Measurements from ENCODE around the gene COL9A3.

Gene COL9A3

DNA sequence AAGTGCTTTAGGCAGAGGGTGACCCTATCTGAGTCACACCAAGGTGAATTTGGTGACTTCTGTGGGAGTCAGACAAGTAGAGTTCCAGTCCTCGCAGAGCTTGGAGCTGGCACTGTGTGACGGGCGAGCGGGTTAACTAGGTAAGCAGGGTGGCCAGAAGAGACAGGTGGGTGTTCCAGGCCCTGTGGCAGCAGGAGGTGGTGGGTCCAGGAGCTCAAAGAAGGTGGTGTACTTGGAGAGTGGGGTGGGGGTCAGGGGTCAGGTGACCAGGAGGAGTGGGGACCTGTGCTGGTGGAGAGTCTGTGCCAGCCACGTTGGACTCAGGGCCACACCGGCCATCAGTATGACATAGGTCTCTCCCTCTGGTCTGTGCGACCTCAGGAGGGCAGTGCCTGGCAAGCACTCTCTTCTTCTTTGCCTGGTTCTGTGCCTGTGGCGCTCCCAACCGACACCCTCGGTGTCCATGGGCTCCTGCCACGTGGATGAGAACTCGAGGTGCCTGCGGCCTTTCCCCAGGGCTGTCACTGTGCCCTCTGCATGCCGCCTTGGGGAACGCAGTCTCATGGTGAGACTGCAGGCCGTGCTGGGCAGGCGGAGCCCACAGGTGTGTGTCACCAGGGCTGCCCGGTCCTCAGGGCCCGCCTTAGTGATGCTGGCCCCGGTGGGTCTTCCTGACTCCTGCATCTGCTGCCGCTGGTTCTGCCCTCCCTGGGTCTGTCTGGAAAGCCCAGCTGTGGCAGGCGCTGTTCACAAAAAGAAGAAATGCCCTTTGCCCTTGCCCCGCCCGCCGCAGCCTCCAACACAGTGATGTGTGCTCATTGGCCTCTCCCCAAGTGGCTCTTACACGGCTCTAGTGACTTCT lies 18.9 kb upstream of the COL9A3 start:
- DNase-seq = no peak

DNA sequence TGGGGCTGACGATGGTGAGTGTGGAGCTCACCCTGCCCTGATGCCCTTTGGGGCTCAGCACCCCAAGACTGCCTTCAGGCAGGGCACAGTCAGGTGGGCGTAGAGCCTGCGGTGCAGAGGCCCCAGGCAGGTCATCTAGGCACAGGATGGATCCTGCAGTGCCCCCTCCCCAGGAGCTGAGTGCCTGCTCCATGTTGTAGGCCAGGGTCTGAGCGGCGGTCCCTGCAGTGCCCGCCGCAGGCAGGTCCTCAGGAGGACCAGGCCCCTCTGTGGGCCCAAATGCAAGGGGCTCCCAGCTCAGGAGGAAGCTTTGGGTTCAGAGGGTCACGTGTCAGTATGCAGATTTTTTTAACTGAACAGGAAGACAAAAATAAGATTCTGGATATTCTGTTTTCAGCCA lies 17.8 kb upstream of the COL9A3 start:
- DNase-seq = no peak

DNA sequence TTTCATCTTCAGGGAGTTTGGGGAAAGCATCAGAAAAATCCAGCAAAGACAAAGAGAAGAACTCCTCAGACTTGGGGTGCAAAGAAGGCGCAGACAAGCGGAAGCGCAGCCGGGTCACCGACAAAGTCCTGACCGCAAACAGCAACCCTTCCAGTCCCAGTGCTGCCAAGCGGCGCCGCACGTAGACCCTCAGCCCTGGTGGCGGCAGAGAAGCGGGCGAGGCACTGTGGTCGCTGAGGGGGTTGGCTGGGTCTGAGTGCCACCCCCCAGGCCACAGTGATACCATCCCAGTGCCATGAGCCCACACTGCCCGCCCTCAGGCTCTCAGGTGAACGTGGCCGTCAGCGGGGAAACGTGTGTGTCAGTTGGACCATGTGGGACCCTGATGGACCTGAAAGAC lies 17.4 kb upstream of the COL9A3 start:
- DNase-seq = no peak

DNA sequence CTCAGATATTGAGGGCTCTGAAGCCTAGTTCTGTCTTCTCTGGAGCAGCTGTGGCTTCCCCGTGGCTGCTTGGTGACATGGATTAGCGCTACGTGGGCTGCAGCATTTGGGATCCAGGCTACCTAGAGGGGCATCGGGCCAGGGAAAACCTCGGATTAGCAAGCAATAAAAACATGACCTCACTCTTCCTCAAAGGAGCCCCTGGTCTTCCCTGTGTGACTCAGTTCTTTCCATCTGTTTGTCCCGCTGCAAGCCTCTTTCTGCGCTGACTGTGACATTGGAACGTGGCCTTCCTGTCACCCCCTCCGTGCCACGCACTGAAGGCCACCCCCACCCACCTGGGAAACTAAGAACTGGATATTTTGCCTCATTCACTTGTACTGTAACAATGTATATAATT lies 17.0 kb upstream of the COL9A3 start:
- DNase-seq = no peak

DNA sequence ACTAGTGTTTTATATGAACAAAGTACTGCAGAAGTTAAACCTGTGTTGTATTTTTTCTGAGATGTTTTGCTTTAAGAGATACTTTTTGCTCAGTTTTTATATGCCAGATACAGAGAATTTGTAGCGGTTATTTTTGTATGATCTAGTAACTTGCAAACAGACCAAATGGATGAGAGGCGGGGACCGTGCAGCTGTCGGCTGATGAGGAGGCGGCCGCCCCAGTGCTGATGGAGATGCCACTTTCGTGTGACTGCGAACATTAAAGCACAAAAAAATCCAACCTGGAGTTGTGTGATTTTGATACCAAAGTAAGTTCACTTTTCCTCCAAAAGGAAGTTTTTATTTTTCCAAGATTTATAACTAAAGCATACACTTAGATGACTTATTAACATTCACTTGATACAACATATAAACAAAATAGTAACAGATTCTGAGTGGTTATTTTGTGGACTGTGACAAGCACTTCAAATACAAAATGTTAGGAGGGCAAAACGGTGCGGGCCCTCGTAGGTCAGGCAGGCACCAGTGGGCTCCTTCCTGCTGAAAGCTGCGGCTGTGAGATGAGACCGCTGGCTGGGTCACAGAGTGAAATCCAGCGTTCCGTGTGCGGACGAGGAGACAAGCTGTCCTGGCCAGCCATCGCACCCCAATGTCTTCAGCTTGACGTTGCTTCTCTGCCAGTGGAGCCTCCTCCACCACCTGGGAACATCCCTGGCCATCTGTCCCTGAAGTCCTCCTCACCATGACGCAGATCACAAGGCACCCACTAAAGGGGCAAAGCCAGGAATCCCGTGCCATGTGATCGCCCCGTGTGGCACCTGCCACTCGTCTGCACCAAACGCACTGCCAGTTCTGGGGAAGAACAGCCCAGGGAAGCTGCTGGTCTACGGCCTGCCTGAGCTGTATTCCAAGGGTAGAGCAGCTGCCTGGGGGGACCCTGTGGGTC lies 16.3 kb upstream of the COL9A3 start:
- DNase-seq = no peak

DNA sequence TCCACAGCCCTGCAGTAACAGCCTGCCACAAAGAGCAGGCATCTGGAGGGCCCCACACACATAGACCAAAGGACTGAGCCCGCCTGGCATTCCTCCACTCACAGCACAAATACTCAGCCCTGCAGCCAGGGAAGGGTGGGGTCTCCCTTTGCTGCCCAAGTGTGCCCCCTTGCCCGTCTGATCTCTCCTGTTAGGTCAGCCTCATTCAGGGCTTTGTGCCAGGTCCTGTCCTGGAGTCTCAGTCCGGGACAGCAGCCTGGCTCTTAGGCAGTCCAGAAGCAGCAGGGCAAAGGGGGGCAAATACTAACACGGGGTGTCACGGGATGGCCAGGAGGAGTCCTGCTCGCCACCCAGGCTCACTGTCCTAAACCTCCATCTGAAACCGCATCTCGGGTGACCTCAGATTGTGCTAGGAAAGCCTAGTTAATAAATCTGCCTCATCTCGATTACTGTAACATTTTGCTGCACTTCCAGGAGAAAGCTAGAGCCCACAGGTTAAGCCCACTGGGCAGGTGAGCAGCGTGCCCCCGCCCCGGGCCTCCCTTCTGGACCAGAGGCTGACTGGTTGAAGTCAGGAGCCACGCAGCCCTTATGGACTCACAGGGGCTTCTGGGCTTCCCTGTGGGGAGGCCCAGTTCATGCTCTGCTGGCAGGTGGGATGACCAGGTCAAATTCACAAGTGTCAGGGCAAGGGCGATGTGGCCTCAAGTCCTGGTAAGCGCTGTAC lies 15.4 kb upstream of the COL9A3 start:
- DNase-seq = no peak

DNA sequence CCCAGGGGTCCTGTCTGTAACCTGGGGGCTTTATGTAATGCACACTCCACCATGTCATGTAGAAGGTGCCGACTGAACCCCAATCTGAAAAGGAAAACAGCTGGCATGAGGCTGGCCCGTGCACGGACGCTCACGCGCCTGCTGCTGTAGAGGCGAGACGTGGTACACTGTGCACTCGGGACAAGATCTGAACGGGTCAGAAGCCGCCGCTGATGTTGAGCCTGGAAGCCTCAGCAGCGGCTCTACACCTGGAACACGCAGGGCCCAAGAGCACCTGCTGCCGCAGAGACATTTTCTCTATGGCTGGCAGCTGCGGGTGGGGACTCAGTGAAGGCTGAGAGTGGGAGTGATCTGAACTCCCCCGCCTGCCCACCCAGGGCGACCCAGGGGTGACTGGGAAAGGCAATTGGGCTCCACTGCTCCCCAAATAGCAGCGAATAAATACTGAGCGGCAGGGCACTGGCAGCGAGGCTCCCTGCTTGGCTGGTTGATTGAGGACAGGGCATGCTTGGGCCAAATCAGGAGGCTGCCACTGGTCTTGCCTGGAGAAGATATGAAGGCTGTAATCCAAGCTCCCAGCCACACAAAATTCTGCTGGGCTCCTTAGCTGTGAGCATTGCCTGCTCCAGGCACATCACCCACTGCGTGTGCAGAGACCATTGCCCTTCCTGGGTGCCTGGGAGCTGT lies 14.7 kb upstream of the COL9A3 start:
- no peak for DNase-seq

DNA sequence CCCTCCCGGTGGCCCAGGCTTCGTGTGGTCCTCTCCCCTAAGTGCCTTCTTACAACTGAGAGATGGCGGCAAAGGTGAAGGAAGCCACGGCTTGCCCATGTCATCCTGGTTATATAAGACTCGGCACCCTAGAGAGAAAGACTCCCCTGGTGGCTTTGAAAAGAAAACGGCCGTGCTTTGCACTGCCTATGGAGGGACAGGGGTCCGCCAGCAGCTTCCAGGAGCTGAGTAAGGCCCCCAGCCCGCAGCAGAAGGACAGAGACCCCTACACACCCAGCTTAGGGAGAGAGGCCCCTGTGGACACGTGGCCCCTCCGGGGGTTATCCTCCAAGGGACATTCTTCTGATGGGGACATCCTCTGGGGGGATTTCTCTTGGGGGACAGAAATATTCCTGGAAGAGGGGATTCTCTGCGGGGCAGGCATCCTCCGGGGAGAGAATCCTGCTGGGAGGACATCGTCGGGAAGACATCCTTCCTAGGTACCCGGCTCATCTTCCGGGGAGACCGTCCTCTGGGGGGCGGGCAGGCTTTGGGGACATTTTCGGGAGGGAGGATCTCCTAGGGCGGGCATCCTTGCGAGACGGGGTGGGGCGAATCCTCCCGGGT lies 12.7 kb upstream of the COL9A3 start:
- no peak for DNase-seq

DNA sequence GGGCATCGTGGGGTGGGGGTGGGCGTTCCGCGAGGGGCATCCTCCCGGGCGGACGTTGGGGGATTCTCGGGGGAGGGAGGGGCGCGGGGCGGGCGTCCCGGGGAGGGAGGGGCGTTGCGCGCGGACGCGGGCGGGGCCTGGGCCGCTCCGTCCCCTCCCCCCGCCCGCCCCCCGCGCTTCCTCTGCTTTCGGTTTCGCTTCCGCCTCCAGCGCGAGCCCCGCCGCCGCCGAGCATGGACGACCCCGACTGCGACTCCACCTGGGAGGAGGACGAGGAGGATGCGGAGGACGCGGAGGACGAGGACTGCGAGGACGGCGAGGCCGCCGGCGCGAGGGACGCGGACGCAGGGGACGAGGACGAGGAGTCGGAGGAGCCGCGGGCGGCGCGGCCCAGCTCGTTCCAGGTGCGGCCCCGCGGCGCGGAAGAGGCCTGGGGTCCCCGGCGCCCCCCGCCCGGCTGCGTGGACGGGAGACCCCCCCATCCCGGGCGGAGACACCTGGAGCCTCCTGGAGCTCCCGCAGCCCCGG lies 12.2 kb upstream of the COL9A3 start, which contains the start of gene OGFR:
Gene OGFR (plus strand): TSS at position 209 of the 528 bp plus-strand sequence. CDS start 25 bp downstream, at position 234.
- peak; percentile 65 for DNase-seq

DNA sequence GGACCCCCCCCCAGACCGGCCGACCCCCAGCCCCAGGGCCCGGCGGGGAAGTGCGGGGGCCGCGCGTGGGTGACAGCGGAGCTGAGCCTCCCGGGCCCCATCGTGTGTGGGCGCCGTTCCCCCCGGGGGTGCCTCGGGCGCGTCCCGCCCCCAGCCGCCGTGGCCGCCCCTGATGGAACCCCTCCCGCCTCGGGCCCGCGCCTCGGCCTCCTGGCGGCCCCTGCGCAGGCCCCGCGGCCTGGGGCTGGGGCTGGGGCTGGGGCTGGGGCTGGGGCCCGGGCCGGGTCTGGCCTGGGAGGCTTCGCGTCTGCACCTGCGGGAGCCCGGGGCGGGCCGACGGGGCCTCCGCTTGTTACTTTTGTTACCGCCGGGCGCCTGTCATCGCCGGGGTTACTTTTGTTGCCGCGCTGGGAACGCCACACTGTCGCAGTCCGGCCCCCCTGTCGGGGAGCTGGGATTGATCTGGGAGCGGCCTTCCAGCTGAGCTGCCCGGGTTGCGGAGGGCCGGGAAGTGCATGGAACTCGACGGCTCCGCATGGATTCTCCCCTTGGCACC lies 11.6 kb upstream of the COL9A3 start:
- DNase-seq = peak; percentile 49

DNA sequence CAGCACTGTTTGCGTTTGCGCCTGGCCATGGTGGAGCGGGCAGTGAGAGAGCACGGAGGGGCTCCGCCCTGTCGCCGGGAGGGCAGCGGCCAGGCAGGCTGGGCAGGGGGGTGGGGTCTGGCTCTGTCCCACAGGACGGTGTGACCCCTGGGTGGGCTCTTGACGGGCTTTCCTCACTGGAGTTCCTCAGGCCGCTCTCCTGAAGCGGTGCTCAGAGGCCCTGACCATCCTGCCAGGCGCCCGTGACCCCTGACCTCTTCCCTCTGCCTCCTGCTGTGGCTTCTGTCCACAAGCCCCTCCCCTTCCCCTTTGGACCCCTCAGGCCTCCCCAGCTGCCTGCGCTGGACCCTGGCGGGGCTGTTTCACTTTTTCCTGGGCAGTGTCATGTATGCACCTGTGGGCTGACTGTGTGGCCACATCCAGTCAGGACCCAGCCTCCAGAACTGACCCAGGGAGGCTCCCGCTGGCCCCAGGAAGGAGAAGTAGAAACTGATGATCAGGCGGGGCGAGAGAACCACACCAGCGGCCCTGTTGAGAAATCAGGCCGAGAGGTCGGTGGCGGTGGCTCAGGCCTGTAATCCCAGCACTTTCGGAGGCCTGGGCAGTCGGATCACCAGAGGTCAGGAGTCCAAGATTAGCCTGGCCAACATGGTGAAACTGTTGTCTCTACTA lies 11.0 kb upstream of the COL9A3 start:
- DNase-seq = no peak

DNA sequence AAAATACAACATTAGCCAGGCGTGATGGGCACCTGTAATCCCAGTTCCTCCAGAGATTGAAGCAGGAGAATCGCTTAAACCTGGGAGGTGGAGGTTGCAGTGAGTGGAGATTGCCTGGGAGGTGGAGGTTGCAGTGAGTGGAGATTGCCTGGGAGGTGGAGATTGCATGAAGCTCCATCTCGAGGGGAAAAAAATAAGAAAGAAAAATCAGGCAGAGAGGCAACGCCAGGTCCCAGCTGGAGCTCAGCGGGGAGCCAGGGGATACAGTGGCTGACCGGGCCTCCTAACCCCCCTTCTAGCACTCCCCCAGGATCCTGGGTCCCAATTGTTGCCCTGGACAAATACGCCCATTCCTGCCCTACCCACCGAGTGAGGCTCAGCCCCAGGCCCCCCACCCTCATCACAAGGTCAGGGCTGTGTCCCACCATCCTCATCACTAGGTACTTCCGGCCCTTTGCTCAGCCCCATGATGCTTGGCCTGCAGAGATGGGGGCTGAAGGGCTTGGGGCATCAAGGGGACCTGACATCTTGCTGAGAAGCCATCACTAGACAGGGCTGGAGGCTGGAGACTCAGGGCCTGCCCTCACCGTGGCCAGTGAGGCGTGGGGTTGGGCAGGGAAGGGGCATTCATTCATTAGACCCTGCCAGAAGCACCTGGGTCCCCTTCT lies 10.3 kb upstream of the COL9A3 start:
- no peak for DNase-seq

DNA sequence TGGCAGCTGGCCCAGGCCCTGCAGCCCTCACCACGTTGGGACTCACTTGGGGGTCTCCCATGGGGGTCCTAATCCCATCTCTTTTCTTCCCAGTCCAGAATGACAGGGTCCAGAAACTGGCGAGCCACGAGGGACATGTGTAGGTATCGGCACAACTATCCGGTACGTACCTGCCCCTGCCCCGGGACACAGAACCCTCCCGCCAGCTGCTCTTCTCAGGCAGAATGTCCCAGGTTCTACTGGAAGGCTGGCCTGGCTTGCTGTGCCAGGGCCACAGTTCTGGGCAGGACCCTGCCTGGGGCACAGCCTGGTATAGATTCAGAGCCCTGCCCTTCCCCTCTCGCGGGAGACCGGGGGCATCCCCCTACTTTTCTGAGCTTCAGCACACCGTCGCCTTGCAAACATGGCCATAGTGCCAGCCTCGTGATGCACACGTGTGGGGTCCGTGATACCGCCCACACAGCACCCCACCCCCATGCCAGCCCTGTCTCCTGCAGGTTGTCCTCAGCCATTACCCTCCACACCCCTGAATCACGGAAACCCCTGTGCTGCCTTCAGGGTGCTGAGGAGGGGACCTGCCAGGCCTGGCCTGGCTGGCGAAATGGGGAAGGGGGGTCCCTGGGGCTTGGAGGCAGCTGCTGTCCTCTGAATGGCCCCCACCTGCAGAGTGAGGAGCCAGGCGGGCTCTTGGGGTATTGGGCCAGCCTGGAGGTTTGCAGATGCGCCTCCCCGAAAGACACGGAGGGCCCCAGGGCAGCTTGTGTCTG lies 9.2 kb upstream of the COL9A3 start:
- DNase-seq = no peak

DNA sequence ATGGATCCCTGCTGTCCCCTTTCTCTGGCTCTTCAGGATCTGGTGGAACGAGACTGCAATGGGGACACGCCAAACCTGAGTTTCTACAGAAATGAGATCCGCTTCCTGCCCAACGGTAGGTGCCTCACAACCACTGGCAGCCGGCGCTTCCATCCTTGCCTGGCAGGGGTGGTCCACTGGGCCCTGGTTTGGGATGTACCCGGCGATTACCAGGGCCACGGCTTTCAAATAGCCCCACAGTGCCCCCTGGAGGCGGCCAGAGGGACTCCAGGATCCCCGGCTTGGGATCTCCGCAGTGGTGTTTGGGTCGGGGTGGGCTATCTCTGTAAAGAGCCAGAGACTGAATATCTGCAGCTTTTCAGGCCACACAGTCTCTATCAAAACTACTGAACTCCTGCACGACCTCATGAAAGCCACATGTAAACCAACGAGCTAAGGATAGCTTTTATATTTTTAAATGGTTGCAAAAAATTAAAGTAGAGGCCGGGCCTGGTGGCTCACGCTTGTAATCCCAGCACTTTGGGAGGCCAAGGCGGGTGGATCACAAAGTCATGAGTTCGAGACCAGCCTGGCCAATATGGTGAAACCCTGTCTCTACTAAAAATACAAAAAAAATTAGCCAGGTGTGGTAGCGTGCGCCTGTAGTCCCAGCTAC lies 8.5 kb upstream of the COL9A3 start:
- DNase-seq = peak; percentile 76

DNA sequence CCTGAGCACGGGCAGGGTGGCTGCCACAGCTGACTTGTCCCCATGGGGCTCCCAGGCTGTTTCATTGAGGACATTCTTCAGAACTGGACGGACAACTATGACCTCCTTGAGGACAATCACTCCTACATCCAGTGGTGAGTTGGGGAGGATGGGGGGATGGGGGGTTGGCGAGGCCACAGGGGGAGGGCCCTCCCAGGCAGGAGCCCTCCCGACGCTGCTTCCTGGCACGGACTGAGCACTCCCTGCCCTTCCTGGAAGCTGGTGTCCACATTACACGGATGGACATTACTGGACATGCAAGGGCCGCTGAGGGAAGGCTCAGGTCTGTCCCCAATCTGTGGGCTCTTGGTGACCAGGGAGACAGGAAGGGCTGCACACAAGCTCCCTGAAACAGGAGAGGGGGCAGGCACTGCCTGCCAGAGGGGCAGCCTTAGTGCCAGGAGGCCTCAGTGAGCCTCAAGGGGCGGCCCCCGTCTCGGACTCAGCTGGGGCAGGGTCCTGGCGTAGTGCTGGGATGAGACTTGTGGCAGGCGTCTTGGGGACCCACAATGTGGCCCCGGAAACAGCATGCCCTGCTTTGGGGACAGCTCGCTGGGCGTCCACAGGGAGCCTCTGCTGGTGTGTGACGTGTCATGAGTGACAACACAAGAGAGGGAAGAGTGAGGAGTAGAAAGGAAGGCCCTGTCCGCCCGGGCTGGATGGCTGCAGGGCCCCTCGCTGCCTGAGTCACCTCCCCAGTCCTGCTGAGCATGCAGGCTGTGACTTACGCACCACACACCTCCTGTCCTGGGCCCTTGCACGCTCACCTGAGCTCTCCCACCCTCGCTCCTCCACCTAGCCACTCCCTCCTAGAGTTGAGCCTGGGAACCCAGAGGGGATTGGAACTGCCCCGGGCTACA lies 7.1 kb upstream of the COL9A3 start:
- no peak for DNase-seq

DNA sequence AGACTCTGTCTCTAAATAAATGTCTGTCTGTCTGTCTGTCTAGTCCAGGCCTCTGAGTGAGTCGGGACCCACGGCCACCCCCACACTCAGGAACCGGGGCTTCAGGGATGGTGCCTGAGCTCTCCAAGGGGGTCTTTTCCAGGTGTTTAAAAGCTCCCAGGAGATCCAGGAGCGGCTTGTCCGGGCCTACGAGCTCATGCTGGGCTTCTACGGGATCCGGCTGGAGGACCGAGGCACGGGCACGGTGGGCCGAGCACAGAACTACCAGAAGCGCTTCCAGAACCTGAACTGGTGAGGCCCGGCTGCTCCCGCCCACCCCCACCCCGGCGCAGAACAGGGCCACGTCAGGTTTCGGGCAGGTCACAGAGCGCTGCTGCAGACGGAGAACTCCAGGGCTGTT lies 5.5 kb upstream of the COL9A3 start:
- no peak for DNase-seq

DNA sequence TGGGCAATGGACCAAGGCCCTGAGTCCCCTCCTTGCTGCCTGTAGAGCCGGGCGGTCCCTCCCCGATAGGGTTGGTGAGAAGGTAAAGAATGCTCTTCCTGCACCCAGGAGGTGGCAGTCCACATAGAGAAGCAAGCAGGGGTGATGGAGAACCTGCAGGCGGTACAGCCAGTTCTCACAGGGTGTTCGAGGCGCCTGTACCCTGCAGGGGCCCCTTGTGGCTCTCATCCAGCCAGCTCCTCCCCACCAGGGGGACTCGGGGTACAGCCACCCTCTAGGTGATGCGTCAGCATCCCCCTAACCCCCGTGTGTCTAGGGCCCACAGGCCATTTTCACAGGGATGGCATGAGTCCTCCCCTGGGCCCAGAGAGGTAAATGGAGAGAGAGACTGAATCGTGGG lies 5.1 kb upstream of the COL9A3 start:
- no peak for DNase-seq
